Measurements from ENCODE around the gene PCDHGA1.

DNA sequence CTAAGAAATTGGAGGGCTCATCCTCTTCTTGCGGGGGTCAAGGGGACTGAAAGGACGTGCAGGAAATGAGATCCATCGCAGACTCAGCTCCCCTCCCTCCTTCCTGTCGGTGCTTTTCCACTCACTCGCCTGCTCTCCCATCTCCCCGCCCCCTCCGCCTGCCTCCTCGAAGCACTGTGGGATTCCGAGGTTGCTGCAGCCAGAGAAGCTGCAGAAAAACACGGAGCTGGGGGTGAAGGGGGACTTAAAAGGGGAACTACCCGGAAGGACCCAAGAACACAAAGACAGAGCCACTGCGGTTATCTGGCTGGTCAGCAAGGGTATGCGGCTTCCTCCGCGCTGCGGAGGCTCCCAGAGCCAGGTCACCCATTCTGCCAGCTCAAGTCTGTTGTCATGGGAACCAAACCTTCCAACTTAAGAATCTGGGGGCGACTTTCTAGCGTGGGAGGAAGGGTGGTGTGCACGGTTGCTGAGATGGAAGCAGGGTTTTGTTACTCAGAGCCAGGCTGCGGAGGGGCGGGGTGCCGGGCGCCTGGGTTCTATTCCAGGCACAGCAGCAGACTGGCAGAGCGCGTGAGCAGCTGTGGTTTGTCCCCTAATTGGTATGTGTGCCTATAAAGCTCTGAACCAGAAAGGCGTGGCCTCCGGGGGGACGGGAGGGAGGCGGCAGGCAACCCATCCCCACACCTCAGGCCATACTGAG is 183.5 kb downstream of the PCDHGA1 start:
- TF ChIP-seq, protein P1, sequence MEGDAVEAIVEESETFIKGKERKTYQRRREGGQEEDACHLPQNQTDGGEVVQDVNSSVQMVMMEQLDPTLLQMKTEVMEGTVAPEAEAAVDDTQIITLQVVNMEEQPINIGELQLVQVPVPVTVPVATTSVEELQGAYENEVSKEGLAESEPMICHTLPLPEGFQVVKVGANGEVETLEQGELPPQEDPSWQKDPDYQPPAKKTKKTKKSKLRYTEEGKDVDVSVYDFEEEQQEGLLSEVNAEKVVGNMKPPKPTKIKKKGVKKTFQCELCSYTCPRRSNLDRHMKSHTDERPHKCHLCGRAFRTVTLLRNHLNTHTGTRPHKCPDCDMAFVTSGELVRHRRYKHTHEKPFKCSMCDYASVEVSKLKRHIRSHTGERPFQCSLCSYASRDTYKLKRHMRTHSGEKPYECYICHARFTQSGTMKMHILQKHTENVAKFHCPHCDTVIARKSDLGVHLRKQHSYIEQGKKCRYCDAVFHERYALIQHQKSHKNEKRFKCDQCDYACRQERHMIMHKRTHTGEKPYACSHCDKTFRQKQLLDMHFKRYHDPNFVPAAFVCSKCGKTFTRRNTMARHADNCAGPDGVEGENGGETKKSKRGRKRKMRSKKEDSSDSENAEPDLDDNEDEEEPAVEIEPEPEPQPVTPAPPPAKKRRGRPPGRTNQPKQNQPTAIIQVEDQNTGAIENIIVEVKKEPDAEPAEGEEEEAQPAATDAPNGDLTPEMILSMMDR (IDR thresholded peaks at IDR 0.05; ENCODE audit: low read depth, low read length, missing input control) = no peak
- TF ChIP-seq RAD21 (IDR thresholded peaks at IDR 0.05) (no peak), MAX (IDR thresholded peaks at IDR 0.05) (no peak), NR2F2 (IDR thresholded peaks at IDR 0.05) (no peak), JUND (IDR thresholded peaks at IDR 0.05) (no peak), ZBTB33 (IDR thresholded peaks at IDR 0.05) (no peak)
- TF ChIP-seq, protein P2, sequence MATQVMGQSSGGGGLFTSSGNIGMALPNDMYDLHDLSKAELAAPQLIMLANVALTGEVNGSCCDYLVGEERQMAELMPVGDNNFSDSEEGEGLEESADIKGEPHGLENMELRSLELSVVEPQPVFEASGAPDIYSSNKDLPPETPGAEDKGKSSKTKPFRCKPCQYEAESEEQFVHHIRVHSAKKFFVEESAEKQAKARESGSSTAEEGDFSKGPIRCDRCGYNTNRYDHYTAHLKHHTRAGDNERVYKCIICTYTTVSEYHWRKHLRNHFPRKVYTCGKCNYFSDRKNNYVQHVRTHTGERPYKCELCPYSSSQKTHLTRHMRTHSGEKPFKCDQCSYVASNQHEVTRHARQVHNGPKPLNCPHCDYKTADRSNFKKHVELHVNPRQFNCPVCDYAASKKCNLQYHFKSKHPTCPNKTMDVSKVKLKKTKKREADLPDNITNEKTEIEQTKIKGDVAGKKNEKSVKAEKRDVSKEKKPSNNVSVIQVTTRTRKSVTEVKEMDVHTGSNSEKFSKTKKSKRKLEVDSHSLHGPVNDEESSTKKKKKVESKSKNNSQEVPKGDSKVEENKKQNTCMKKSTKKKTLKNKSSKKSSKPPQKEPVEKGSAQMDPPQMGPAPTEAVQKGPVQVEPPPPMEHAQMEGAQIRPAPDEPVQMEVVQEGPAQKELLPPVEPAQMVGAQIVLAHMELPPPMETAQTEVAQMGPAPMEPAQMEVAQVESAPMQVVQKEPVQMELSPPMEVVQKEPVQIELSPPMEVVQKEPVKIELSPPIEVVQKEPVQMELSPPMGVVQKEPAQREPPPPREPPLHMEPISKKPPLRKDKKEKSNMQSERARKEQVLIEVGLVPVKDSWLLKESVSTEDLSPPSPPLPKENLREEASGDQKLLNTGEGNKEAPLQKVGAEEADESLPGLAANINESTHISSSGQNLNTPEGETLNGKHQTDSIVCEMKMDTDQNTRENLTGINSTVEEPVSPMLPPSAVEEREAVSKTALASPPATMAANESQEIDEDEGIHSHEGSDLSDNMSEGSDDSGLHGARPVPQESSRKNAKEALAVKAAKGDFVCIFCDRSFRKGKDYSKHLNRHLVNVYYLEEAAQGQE (IDR thresholded peaks at IDR 0.05) = no peak

Data from liver (tissue), 3 donors.